Caki2 (cell line): ENCODE measurements around the gene DUSP8. TPM values are rescaled to one million over a fixed set of nuclear protein-coding genes. Genes with fewer than 3 reads are reported as not detected.
A peak's percentile ranks its signal among the peaks of the same experiment; 100 is the strongest.

Source experiments
- DNase-seq: peaks from one replicate; pipeline ENCODE4 v3.0.0-alpha.2; 2015; ENCODE audit warnings: low read depth
- in situ Hi-C: cut with HindIII; loops from 2 replicates; pipeline ENCODE4 v1.10.0; 2016; ENCODE audit warnings: low sequenced_read_pairs, low pct_unique_long_range_greater_than_20kb, mixed read lengths
- total RNA-seq: library from RNA; depleted of rRNA; stranded (reverse); fragments of >200 nt; shearing (Covaris generic); gene quantifications from 2 replicates; pipeline ENCODE4 v1.2.3, GENCODE V29; 2014; ENCODE audit warnings: low replicate concordance

The DUSP8 gene
- total RNA-seq, 1 experiment from 2014 or later: 0.07 TPM

DNA sequence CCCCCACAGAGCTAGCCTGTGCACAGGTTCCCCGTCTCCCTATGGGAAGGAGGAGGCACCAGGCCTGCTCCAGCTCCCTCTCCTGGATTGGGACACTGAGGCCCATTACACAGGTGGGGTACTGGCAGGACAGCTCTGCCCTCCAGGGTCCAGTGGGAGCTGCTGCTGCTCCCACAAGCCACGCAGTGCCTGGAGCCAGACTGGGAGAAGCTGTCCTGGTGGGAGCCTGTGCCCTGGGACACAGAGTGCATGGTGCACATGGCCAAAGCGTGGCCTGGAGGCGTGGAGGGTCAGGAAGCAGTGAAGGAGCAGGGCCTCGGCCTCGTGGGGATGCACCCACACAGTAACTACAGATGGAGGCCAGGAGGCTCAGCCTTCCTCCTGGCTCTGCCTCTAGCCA is 27.5 kb downstream of the DUSP8 start:
- no peak for DNase-seq
- in situ Hi-C loops: no loop called here

DNA sequence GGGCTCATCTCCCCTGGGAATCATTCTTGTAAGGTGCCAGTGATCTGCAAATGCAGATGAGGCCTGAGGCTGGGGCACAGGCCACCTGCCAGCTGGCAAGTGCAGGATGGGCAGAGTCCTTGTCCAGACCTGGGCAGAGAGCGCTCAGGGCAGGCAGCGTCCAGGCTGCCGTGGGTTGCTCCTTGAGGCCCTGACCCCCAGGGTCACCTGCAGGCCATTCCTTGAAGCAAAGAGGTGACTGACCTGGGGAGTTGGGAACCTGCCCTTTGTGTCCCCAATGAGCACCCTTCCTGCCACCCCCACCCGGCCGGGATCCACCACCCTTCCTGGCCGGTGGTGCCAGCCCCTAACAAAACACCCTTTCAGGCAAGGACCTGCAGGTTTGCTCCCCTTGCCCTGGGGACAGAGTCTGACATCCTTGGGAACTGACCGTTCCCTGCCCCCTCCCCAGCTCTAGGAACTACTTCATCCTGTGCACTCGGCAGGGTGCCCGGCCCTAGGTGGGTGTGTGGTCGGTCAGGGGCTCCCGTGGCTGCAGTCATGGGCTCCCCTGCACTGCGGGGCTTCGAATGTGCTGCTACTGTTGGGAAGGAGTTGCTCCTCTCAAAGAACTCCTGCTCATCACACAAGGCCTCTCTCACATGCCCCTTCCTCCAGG is 28.3 kb downstream of the DUSP8 start:
- DNase-seq: no peak
- in situ Hi-C loops: no loop called here

- in situ Hi-C loops: no loop called here
- DNase-seq: no peak
Observed at GRCh38 chr11:1542267-1542666, 29.8 kb downstream of the DUSP8 start.

- DNase-seq: no peak
- in situ Hi-C loops: no loop called here
Observed at GRCh38 chr11:1541474-1542204, 30.4 kb downstream of the DUSP8 start.

- DNase-seq: no peak
- in situ Hi-C loops: no loop called here
Observed at GRCh38 chr11:1540074-1540473, 32.0 kb downstream of the DUSP8 start.

GRCh38 chr11:1538153-1538552 is 33.9 kb downstream of the DUSP8 start:
- DNase-seq: no peak
- in situ Hi-C loops: loop anchor here (10.0 kb wide), 1 partner anchor 97 kb away; no protein-coding TSS in a partner anchor

DNA sequence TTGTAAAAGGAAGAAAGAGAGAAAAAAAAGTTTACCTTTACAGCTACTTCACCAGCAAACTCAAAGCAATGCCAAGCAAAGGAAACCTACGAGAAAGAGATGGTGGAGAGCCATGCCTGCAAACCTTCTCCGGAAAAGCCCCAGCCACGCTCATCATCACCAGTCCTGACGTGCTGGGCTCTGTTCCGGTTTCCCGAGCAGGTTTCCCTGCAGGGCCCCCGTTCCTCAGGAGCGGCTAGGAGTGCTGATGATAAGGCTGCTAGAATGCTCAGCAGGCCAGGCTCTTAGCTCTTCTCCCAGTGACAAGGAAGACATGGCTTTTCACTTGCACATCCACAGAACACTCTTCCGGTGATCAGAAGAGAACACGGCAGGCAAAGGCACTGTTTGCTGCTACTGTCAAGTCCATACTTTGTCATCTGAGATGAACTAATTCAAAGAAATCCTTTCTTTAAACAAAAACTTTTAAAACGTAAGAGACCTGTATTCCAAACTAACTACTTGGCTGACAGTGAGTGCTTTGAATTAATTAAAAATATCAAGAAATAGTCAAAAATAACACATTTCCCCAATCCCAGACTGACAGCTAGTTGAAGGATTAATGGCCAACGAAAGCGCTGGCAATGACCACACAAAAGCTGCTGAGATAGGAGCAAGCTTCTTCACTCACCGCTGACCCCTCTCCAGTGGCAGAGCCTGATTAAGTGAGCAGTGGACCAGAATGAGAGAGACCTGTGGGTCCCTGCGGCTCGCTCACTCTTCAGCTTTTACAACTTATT is 35.8 kb downstream of the DUSP8 start:
- DNase-seq: no peak
- in situ Hi-C loops: loop anchor here (10.0 kb wide), 1 partner anchor 99 kb away; no protein-coding TSS in a partner anchor

GRCh38 chr11:1534682-1535081 is 37.4 kb downstream of the DUSP8 start:
- in situ Hi-C loops: loop anchor here (10.0 kb wide), 1 partner anchor 100 kb away; no protein-coding TSS in a partner anchor
- DNase-seq: no peak

DNA sequence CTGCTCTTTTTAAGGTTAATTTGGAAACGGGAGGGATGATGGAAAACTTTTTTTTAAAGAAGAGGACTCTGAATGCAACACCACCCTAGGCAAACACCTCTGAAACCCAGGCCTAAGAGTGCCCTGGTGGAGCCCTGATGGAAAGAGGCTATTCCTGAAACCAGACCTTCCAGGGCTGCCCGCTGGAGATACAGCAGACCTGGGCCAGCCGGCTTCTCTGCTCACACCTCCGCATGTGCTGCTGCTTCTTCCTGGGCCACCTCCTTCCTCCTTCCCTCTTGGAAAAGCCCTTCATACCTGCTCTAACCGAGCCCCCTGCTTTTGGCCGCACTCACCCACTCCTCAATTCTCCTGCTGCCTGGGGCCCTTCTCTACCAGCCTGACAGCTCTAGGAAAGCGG is 37.9 kb downstream of the DUSP8 start:
- in situ Hi-C loops: loop anchor here (10.0 kb wide), 1 partner anchor 101 kb away; no protein-coding TSS in a partner anchor
- no peak for DNase-seq

- in situ Hi-C loops: loop anchor here (10.0 kb wide), 1 partner anchor 101 kb away; no protein-coding TSS in a partner anchor
- DNase-seq: no peak
Observed at GRCh38 chr11:1533342-1533725, 38.7 kb downstream of the DUSP8 start.

- in situ Hi-C loops: loop anchor here (10.0 kb wide), 1 partner anchor 102 kb away; no protein-coding TSS in a partner anchor
- peak; percentile 22 for DNase-seq
Observed at GRCh38 chr11:1532606-1533341, 39.3 kb downstream of the DUSP8 start.

DNA sequence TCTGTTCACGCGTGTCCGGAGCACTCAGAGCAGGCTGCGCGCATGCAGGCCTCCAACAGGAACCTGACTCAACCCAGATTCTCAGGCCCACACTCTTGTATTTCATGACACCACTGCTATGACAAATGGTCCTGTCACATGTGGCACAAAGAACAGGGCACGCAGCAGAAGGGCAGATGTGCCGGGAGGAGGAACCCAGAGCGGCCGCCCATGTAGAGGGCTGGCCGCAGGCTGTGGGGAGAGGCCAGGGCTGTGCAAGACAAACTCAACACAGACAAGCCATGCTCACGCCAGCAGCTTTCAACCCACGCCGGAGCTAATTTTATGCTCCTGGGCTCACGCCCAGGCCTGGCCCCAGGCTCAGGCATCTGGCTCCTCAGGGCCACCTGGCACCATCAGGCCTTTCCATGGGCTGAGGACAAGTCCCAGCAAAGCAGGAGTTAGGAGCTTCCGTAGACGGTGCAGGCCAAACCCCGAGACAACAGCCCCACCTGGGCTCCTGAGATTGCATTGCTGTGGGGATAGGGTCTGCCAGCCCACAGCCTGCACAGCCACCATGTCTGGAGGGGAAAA is 40.0 kb downstream of the DUSP8 start:
- in situ Hi-C loops: loop anchor here (10.0 kb wide), 1 partner anchor 103 kb away; no protein-coding TSS in a partner anchor
- no peak for DNase-seq

- no peak for DNase-seq
- in situ Hi-C loops: loop anchor here (10.0 kb wide), 1 partner anchor 103 kb away; no protein-coding TSS in a partner anchor
Observed at GRCh38 chr11:1531449-1532013, 40.5 kb downstream of the DUSP8 start.

- DNase-seq: no peak
- in situ Hi-C loops: loop anchor here (10.0 kb wide), 1 partner anchor 104 kb away; no protein-coding TSS in a partner anchor
Observed at GRCh38 chr11:1530686-1531448, 41.2 kb downstream of the DUSP8 start.

DNA sequence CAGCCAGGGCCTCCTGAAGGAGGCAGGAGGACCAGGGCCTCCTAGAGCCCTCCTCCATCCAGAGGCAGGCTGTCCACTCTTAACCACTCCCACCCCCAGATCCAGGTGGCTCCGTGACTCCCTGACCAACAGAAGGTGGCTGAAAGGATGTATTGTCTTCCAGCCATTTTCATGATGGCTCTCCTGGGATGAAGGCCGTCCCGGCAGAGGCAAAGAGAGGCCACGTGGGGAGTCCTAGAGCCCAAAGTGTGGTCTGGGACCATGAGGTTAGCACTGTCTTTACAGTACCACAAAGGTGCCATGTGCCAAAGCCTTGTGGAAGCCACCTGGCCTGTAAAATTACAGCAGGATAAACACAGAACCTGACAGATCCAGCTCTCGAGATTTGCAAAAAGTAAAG is 42.3 kb downstream of the DUSP8 start:
- in situ Hi-C loops: loop anchor here (10.0 kb wide), 1 partner anchor 105 kb away; no protein-coding TSS in a partner anchor
- DNase-seq: no peak

GRCh38 chr11:1529286-1529685 is 42.8 kb downstream of the DUSP8 start:
- in situ Hi-C loops: no loop called here
- no peak for DNase-seq

DNA sequence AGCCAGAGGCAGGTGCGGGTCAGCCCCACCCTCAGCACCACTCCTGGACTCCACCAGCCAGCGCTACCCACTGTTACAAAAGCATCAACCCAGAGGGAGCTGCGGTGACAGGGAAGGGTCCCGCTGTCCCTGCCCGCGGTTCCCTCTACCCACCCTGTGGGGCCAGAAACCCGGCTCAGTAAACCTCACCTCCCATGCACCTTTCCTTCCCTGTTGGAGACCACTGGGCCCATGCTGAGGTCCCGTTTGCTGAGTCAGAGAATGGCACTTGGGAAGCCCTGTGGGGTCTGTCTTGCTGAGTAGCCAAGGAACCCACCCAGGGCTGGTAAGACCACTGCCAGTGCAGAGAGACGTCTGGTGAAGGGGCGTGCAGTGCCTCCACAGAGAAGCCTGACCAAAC is 43.4 kb downstream of the DUSP8 start:
- in situ Hi-C loops: no loop called here
- DNase-seq: no peak
